ENCODE measurements around the gene PIEZO1.

PIEZO1 gene

DNA sequence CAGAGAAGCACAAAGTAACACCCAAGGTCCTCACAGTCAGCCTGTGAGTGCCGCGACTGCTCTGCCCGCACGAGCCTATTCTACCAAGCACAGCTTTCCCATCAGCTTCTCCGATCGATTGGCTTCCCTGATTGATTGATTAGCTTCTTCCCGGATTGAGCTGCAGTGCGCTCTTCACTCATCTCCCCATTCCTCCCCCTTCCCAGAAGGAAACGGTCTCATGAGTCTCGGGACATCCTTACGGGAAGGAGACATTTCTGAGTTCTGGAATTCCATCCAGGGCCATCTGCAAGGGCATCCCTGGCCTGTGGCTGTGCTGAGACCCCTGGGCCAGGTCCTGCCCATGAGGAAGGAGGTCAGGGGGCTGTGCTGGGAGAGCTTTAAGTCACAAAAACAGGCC lies 18.0 kb downstream of the PIEZO1 start:
- DNase-seq (ENCODE audit: low read depth) = no peak

DNA sequence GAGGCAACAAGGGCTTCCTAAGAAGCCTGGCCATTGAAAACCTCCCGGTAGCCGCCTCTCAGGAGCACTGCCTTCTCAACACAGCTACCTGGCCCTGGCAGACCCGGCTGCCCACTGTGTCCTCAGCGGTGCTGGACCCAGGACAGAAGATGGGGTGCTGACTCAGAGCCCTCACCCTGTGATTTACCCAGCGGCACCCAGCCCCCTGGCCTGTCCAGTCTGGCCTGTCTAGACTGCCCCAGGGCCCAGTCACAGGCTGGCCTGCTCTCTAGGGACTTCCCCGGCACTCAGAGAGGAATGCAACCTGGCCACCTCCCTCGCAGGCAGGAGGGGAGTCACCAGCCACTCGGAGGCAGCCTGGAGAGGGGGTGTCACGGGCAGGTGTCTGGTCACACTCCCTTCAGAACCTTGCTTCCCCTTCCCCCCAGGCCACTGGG lies 20.1 kb downstream of the PIEZO1 start:
- DNase-seq (ENCODE audit: low read depth) = no peak

DNA sequence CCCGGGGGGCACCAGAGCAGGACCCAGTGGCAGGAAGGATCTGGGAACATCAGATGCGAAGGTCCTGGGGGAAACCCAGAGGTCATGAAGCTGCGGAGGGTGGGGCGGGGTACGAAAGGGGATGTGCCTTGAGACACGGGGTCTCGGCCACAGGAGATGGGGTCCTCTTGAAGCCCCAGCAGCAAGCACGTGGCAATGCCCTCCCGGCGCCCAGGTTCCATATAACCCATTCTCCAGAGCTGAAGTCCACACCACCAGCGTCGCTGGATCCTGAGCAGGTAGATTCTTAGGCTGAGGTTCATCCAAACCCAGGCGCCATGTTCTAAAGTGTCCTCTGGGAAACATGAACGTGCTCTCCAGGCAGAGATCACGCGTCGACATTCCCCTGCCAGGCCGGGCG lies 20.9 kb downstream of the PIEZO1 start:
- no peak for DNase-seq (ENCODE audit: low read depth)

- DNase-seq (ENCODE audit: low read depth) = no peak
These were observed 21.4 kb downstream of the PIEZO1 start for GRCh38 chr16:88763502-88764053.

DNA sequence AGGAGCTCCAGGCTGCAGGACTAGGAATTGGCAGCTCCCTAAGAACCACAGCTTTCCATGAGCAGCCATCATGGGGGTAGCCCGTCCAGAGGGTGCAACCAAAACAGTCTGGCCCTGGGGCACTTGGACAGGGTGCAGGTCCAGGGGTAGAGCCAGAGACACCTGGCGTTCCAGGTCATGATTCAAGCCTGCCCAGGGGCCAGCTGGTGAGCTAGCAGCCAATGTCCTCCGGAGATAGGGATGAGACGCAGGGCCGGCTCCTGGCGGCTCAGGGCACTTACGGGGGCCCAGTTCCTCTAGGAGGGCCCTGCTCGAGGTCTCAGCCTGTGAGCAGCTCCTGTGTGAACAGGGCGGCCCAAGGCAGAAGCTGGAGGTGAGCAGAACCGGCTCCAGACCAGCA lies 22.1 kb downstream of the PIEZO1 start:
- no peak for DNase-seq (ENCODE audit: low read depth)

DNA sequence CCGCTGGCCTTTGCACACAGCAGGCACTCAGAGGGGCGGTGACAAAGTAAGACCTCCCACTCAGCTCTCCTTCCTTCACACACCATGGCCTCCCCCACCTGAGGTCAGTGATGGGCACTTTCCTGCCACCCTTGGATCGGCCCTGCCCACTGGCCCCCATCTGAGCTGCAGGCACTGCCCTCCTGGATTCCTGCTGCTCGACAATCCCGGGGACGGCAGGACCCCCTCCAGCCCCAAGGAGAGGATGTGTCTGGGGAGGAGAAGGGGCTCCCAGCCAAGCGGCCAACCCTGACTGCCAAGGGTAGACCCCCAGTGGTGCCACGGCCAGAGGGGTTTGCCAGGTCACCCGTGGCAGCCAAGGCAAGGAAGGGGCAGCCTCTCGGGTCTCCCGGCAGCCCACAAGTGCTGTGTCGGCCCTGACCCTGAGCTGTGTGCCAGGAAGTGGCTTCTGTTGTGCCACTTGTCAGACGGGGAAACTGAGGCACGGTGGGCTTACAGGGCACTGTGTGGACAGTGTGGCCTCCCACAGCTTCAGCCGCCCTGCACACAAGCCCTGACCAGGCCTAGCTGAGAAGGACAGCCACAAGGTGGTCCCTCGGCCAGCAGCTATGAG lies 22.7 kb downstream of the PIEZO1 start:
- DNase-seq (ENCODE audit: low read depth) = no peak

- DNase-seq (ENCODE audit: low read depth) = no peak
These were observed 23.2 kb downstream of the PIEZO1 start for GRCh38 chr16:88761830-88762229.

- DNase-seq (ENCODE audit: low read depth) = no peak
These were observed 23.9 kb downstream of the PIEZO1 start for GRCh38 chr16:88761143-88761534.

GRCh38 chr16:88760424-88761142 lies 24.4 kb downstream of the PIEZO1 start:
- DNase-seq (ENCODE audit: low read depth) = no peak

DNA sequence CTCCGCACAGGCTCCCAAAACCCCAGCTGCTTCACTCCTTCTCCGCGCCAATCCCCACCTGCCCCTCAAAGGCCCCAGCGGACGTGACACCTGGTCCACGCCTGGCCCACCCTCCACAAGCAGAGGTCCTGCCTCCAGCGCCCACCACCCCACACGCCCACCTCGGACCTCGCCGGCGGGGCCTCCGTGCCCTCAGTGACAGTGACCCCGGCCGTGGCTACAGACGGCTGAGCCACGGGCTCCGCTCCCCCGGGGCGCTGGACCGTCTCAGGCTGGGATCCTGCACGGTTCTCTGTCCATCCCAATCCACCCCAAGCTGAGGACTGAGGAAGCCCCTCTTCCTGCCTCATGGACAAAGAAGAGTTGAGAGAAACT lies 25.1 kb downstream of the PIEZO1 start:
- DNase-seq (ENCODE audit: low read depth) = no peak

- no peak for DNase-seq (ENCODE audit: low read depth)
These were observed 25.6 kb downstream of the PIEZO1 start for GRCh38 chr16:88759245-88759975.

GRCh38 chr16:88758944-88759244 lies 26.1 kb downstream of the PIEZO1 start:
- DNase-seq (ENCODE audit: low read depth) = no peak

DNA sequence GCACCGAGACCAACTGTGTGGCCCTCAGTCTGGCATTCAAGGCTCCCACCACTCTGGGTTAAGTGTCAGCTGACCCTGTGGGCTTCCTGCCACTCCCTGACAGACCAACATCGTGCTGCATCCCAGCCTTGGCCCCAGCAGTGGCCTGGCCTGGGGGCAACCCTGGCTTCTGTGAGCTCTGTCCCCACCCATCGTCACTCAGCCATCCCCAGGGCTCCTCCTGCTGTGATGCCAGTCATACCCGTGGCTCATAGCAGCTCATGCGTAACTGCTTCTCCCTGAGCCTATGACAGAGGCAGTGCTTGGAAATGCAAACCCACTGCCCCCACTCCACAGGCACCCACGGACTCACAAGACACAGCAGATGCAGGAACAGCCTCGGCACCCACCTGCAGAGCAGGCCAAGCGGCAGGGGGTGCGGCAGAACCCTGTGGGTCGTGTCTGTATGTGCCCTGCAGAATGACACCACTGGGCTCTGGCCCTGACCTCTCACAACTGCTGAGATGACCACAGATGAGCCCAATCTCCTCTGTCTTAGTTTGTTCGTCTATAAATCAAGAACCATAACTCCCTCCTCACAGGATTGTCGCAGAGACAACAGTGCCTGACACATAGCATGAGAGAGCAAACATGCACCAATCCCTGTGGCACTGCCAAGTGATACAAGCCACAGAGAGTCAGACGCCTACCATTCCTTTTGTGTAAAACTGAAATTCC lies 26.6 kb downstream of the PIEZO1 start:
- no peak for DNase-seq (ENCODE audit: low read depth)

- DNase-seq (ENCODE audit: low read depth) = no peak
These were observed 29.1 kb downstream of the PIEZO1 start for GRCh38 chr16:88755745-88756443.

GRCh38 chr16:88754912-88755744 lies 29.9 kb downstream of the PIEZO1 start:
- no peak for DNase-seq (ENCODE audit: low read depth)

DNA sequence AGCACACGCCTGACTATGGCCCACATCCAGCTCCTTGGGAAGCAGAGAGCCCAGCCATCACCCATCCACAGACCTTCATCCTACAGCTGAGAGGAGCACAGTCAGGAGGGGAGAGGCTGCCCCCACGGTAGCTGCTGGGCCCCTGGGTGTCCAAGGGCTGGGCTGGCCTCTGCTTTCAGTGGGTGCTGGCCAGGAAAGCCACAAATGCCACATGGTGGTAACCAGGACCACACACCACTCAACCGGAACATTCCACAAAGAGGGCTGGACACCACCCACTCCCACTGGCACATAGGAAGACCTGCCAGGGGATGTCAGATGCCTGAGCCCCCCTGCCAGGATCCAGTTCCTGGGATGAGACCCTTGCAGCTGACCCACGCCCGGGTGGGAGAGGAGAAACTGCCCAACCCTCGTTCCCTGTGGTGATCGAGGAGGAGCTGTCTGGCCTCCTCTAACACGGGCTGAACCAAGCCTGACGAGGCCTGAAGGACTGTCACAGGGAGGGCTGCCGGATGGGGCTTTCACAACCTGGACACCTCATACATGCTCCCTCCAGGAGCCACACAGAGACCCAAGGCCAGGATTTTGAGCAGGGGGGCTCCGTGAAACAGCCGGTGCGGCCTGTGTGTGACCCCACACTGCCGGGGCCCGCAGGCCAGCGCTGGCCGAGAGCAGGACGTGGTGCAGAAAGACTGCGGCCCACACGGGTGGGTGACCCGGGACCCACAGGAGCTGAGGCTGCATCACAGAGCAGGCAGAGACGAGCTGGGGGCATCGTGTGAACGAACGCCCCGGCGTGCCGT lies 30.7 kb downstream of the PIEZO1 start:
- DNase-seq (ENCODE audit: low read depth) = no peak

- DNase-seq (ENCODE audit: low read depth) = no peak
These were observed 31.4 kb downstream of the PIEZO1 start for GRCh38 chr16:88753602-88754001.

DNA sequence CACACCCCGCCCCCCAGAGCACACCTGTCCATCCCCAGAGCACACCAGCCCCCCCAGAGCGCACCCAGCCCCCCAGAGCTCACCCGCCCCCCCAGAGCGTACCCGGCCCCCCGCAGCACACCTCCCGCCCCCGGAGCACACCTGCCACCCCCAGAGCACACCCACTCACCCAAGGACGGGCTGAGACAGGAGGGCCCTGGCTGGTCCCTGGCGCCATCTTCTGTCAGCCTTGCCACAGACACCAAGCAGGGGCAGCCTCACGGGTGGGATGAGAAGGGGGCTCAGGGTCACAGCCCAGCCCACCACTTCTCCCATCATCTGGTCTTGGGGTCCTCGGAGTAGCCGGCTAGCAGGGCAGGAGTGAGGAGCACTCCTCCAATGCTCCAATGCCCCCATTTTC lies 31.8 kb downstream of the PIEZO1 start:
- no peak for DNase-seq (ENCODE audit: low read depth)

DNA sequence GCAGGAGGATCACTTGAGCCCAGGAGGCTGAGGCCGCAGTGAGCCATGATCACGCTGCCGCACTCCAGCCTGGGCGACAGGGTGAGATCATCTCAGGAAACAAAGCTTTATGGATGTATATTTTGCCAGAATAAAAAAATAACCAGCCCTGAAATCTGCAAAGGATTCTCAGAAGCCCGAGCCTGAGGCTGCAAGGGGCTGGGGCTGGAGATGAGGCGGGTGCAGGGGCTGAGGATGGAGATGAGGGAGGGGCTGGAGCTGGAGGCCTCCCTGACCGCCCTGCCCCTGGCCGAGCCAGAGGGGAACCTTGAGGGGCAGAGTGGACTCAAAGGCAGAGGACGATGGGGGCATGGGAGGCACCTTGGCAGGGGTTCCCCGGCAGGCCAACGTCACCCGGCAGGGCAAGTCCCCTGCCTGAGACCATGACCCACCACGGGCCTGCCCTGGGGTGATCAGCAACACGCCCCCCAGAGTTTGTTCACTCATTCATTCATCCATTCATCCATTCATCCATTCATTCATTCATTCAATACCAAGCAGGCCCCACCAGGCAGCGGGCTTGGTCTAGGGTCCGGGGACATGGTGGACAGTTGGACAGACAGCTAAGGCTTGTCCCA lies 32.5 kb downstream of the PIEZO1 start:
- no peak for DNase-seq (ENCODE audit: low read depth)

DNA sequence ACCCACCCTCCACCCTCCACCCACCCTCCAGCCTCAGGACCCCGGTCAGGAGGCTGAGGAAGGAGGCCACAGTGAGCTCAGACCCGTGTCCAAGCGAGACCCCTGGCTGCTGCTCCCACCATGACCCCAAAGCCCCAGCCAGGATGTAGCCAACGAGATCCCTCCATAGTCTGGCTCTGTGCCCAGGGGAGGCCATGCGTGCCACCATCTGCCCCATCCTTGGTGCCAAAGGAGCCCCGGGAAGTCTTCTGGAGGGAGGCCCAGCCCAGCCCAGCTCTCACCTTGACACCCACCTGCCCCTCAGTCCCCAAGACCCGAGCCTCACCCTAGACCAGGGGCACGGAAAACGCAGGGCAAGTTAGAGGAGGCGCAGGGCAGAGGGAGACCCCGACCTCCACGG lies 34.2 kb downstream of the PIEZO1 start:
- DNase-seq (ENCODE audit: low read depth) = no peak
